PC-9 (cell line): ENCODE results near the gene NHSL1.

Source experiments
- CTCF ChIP-seq: fragments of 200-600 bp; sonication (generic); conservative IDR thresholded peaks from 2 replicates; pipeline ENCODE4 v1.6.1; 2017; ENCODE audit warnings: mixed run types, antibody characterized with exemption, mild to moderate bottlenecking, moderate library complexity
- EZH2 ChIP-seq: fragments of 200-600 bp; sonication (generic); IDR thresholded peaks from 2 replicates; pipeline ENCODE4 v1.8.0; 2017; ENCODE audit warnings: antibody characterized with exemption, low read depth

- TF ChIP-seq CTCF (no peak), EZH2 (no peak)
Measured at GRCh38 chr6:138377042-138377441, 122.3 kb downstream of the NHSL1 start.
